ENCODE results near the gene GYG2. TPM values are rescaled to one million over a fixed set of nuclear protein-coding genes. Genes with fewer than 3 reads are reported as not detected.
"Not testable (repeated sequence)": the region's sequence is repeated elsewhere in the genome, so short reads cannot be mapped to it uniquely, and the experiment has no call there.

The GYG2 gene
- total RNA-seq (2014; rRNA removed; shearing (Covaris generic)), result 7.2 and 11.7 TPM in 2 replicates

- no peak for DNase-seq (ENCODE audit: low spot score)
Observed at GRCh38 chrX:2828344-2828958, at the start of gene GYG2. Gene GYG2, plus strand, starts transcription at chrX:2828930. Its CDS starts 1,259 bp downstream, at chrX:2830189.

GRCh38 chrX:2780472-2781225 lies 48.1 kb upstream of the GYG2 start:
- DNase-seq (ENCODE audit: low spot score), result not testable (repeated sequence)

- no peak for DNase-seq (ENCODE audit: low spot score)
Observed at GRCh38 chrX:2781226-2781571, 47.5 kb upstream of the GYG2 start.

- DNase-seq (ENCODE audit: low spot score), result no peak
Observed at GRCh38 chrX:2781698-2782097, 47.0 kb upstream of the GYG2 start.

GRCh38 chrX:2782171-2782570 lies 46.6 kb upstream of the GYG2 start:
- DNase-seq (ENCODE audit: low spot score), result no peak

- DNase-seq (ENCODE audit: low spot score), result no peak
Observed at GRCh38 chrX:2782778-2783177, 46.0 kb upstream of the GYG2 start.

- no peak for DNase-seq (ENCODE audit: low spot score)
Observed at GRCh38 chrX:2784026-2784425, 44.7 kb upstream of the GYG2 start.

GRCh38 chrX:2785538-2785937 lies 43.2 kb upstream of the GYG2 start:
- no peak for DNase-seq (ENCODE audit: low spot score)

- DNase-seq (ENCODE audit: low spot score), result no peak
Observed at GRCh38 chrX:2788980-2789379, 39.8 kb upstream of the GYG2 start.

GRCh38 chrX:2789569-2789968 lies 39.2 kb upstream of the GYG2 start:
- no peak for DNase-seq (ENCODE audit: low spot score)

GRCh38 chrX:2793752-2794151 lies 35.0 kb upstream of the GYG2 start:
- no peak for DNase-seq (ENCODE audit: low spot score)

GRCh38 chrX:2794336-2794735 lies 34.4 kb upstream of the GYG2 start:
- DNase-seq (ENCODE audit: low spot score), result no peak

- DNase-seq (ENCODE audit: low spot score), result not testable (repeated sequence)
Observed at GRCh38 chrX:2796808-2797207, 31.9 kb upstream of the GYG2 start.

- no peak for DNase-seq (ENCODE audit: low spot score)
Observed at GRCh38 chrX:2799369-2799768, 29.4 kb upstream of the GYG2 start.

- not testable (repeated sequence) for DNase-seq (ENCODE audit: low spot score)
Observed at GRCh38 chrX:2799980-2800379, 28.8 kb upstream of the GYG2 start.

- DNase-seq (ENCODE audit: low spot score), result no peak
Observed at GRCh38 chrX:2801223-2801622, 27.5 kb upstream of the GYG2 start.

- not testable (repeated sequence) for DNase-seq (ENCODE audit: low spot score)
Observed at GRCh38 chrX:2802376-2803090, 26.2 kb upstream of the GYG2 start.

- DNase-seq (ENCODE audit: low spot score), result not testable (repeated sequence)
Observed at GRCh38 chrX:2803486-2803885, 25.2 kb upstream of the GYG2 start.

GRCh38 chrX:2804106-2804843 lies 24.5 kb upstream of the GYG2 start:
- DNase-seq (ENCODE audit: low spot score), result peak; percentile 53

- peak; percentile 67 for DNase-seq (ENCODE audit: low spot score)
Observed at GRCh38 chrX:2804858-2805257, 23.9 kb upstream of the GYG2 start.

- DNase-seq (ENCODE audit: low spot score), result no peak
Observed at GRCh38 chrX:2811271-2811670, 17.5 kb upstream of the GYG2 start.
